Astrocyte (in vitro differentiated cells and primary cell): Measurements from ENCODE around the gene RRP1. TPM values are rescaled to one million over a fixed set of nuclear protein-coding genes. Genes with fewer than 3 reads are reported as not detected.

Experiments used
- DNase-seq: peaks from one replicate; pipeline ENCODE4 v3.0.0-alpha.2; 2010; ENCODE audit warnings: low read depth
- FAIRE-seq: peaks from 2 replicates; lab custom pipeline; 2011; peaks lifted over from hg19 to GRCh38; lab: Jason Lieb, UNC
- H2AFZ ChIP-seq: 2 replicates; pipeline ENCODE4 v1.6.0; 2012; ENCODE audit warnings: low read depth, low read length, inconsistent platforms
- H3K27ac ChIP-seq: 2 replicates; pipeline ENCODE4 v1.5.1; 2011; ENCODE audit warnings: low read depth, low read length, inconsistent platforms
- H3K27me3 ChIP-seq: 2 replicates; pipeline ENCODE4 v1.6.0; 2011; ENCODE audit warnings: low read length, inconsistent platforms; ENCODE audit not compliant: insufficient read depth
- H3K36me3 ChIP-seq: 2 replicates; pipeline ENCODE4 v1.5.1; 2011; ENCODE audit warnings: low read length, inconsistent platforms; ENCODE audit not compliant: insufficient read depth
- H3K4me1 ChIP-seq: 2 replicates; pipeline ENCODE4 v1.5.1; 2011; ENCODE audit warnings: low read length, inconsistent platforms; ENCODE audit not compliant: insufficient read depth
- H3K4me2 ChIP-seq: 2 replicates; pipeline ENCODE4 v1.6.0; 2012; ENCODE audit warnings: low read length, inconsistent platforms
- H3K4me3 ChIP-seq: 2 replicates; pipeline ENCODE4 v1.5.1; 2011; ENCODE audit warnings: low read depth, mild to moderate bottlenecking, low read length, inconsistent platforms; ENCODE audit not compliant: insufficient read depth
- H3K79me2 ChIP-seq: 2 replicates; pipeline ENCODE4 v1.6.0; 2012; ENCODE audit warnings: mild to moderate bottlenecking, low read length, inconsistent platforms; ENCODE audit not compliant: insufficient read depth
- H3K9ac ChIP-seq: 2 replicates; pipeline ENCODE4 v1.6.0; 2012; ENCODE audit warnings: mild to moderate bottlenecking, low read length, inconsistent platforms
- H3K9me3 ChIP-seq: 2 replicates; pipeline ENCODE4 v1.5.1; 2012; ENCODE audit warnings: low read depth, mild to moderate bottlenecking, low read length, inconsistent platforms; ENCODE audit not compliant: insufficient read depth
- H4K20me1 ChIP-seq: 2 replicates; pipeline ENCODE4 v1.6.0; 2012; ENCODE audit warnings: low read length, inconsistent platforms; ENCODE audit not compliant: insufficient read depth
- H3K27ac Mint-ChIP-seq: one replicate; pipeline ENCODE4 v1.8.0; 2021; ENCODE audit warnings: mild to moderate bottlenecking, mixed read lengths; ENCODE audit not compliant: unreplicated experiment
- H3K27me3 Mint-ChIP-seq: one replicate; pipeline ENCODE4 v1.8.0; 2021; ENCODE audit warnings: low read depth, mixed read lengths; ENCODE audit not compliant: unreplicated experiment
- H3K36me3 Mint-ChIP-seq: one replicate; pipeline ENCODE4 v1.8.0; 2021; ENCODE audit warnings: low read depth, mixed read lengths; ENCODE audit not compliant: unreplicated experiment
- H3K4me1 Mint-ChIP-seq: one replicate; pipeline ENCODE4 v1.8.0; 2021; ENCODE audit warnings: low read depth, mixed read lengths; ENCODE audit not compliant: unreplicated experiment
- H3K4me3 Mint-ChIP-seq: one replicate; pipeline ENCODE4 v1.8.0; 2021; ENCODE audit warnings: mild to moderate bottlenecking, moderate library complexity, mixed read lengths; ENCODE audit not compliant: unreplicated experiment
- H3K9me3 Mint-ChIP-seq: one replicate; pipeline ENCODE4 v1.8.0; 2021; ENCODE audit warnings: mild to moderate bottlenecking, mixed read lengths; ENCODE audit not compliant: unreplicated experiment
- EZH2 ChIP-seq: IDR thresholded peaks from 2 replicates; pipeline ENCODE4 v1.6.1; 2012; ENCODE audit warnings: mild to moderate bottlenecking, low read length, inconsistent platforms; ENCODE audit not compliant: insufficient read depth
- total RNA-seq: library from RNA; stranded (reverse); gene quantifications from 2 replicates; pipeline ENCODE4 v1.2.1, GENCODE V29; 2021
- TF ChIP-seq, protein P1 (sequence below): IDR thresholded peaks from 2 replicates; pipeline ENCODE4 v1.5.1; 2011; ENCODE audit warnings: low read depth, mild to moderate bottlenecking, inconsistent platforms, low read length, moderate library complexity; ENCODE audit not compliant: insufficient read depth

RRP1 gene
- total RNA-seq, 1 donor from 2014 or later: 24.9 TPM

DNA sequence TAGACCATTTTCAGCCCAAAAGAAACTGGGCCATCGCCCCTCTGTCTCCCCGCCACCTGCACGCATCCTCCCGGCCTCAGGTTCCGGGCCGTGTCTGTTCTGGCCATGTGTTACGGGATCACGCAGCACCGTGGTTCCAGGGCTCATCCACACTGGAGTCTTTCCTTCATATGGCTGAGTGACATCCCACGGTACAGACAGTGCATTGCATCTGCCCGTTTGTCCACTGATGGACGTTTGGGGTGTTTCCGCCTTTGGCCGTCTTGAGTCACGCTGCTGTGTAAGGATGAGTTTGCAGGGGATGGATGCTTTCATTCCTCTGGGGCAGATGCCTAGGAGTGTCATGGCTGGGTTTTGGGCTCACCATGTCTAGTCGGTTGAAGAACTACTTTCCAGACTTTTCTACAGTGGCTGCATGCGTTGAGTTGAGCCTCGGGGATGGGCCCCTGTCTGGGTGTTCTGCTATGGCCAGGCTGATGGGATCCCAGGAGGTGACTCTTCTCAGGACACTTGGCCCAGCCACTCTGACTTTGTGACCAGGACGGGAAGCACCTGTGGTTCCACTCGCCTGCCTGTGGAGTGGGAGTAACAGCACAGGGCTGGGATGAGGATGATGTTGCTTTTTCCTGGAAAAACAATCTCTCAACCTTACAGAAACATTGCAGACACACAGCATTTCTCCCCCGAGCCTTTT is 16.8 kb downstream of the RRP1 start:
- H3K36me3 ChIP-seq: peaks cover 6% of the 10 kb centered on the region
- H3K9me3 Mint-ChIP-seq: no peaks in the 10 kb centered on the region
- H3K4me1 ChIP-seq: no peaks in the 10 kb centered on the region
- H3K79me2 ChIP-seq: no peaks in the 10 kb centered on the region
- H3K4me3 ChIP-seq: no peak overlapping the region
- no peak for DNase-seq
- H3K27ac ChIP-seq: no peak overlapping the region
- TF ChIP-seq, protein P1, sequence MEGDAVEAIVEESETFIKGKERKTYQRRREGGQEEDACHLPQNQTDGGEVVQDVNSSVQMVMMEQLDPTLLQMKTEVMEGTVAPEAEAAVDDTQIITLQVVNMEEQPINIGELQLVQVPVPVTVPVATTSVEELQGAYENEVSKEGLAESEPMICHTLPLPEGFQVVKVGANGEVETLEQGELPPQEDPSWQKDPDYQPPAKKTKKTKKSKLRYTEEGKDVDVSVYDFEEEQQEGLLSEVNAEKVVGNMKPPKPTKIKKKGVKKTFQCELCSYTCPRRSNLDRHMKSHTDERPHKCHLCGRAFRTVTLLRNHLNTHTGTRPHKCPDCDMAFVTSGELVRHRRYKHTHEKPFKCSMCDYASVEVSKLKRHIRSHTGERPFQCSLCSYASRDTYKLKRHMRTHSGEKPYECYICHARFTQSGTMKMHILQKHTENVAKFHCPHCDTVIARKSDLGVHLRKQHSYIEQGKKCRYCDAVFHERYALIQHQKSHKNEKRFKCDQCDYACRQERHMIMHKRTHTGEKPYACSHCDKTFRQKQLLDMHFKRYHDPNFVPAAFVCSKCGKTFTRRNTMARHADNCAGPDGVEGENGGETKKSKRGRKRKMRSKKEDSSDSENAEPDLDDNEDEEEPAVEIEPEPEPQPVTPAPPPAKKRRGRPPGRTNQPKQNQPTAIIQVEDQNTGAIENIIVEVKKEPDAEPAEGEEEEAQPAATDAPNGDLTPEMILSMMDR: no peak
- TF ChIP-seq EZH2: no peak
- no peak overlapping the region for H2AFZ ChIP-seq
- peaks cover 18% of the 10 kb centered on the region for H3K36me3 Mint-ChIP-seq
- no peak overlapping the region for H3K27ac Mint-ChIP-seq
- H3K4me2 ChIP-seq: no peak overlapping the region
- FAIRE-seq: no peak
- H3K9me3 ChIP-seq: no peaks in the 10 kb centered on the region
- no peaks in the 10 kb centered on the region for H3K4me1 Mint-ChIP-seq
- peaks cover 26% of the 10 kb centered on the region for H4K20me1 ChIP-seq
- H3K4me3 Mint-ChIP-seq: no peak overlapping the region
- no peaks in the 10 kb centered on the region for H3K27me3 ChIP-seq
- no peaks in the 10 kb centered on the region for H3K27me3 Mint-ChIP-seq
- H3K9ac ChIP-seq: no peak overlapping the region

DNA sequence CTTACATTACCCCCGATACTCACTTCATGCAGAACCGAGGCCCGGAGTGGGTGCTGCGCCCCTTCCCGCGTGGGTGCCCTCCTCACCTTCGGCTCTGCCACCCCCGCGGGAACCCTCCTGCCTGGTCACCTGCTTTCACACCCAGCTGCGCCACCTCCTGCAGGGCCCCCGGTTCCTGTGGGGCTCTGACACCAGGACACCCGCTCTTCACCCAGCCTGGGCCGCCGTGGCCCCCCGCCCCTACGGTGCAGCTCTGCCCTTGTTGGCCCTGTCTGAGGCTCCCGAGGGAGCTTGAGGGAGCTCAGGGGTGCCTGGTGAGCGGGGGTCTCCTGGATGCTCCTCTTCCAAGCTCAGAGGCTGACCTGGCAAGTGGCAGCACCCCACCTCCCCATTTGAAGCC is 19.0 kb downstream of the RRP1 start:
- H3K36me3 ChIP-seq: no peaks in the 10 kb centered on the region
- no peak overlapping the region for H3K4me3 Mint-ChIP-seq
- H3K9me3 ChIP-seq: no peaks in the 10 kb centered on the region
- no peak for DNase-seq
- H3K9ac ChIP-seq: no peak overlapping the region
- H3K79me2 ChIP-seq: no peaks in the 10 kb centered on the region
- no peak for FAIRE-seq
- no peaks in the 10 kb centered on the region for H3K27me3 Mint-ChIP-seq
- H3K4me2 ChIP-seq: no peak overlapping the region
- no peak for TF ChIP-seq EZH2
- TF ChIP-seq, protein P1: no peak
- H3K27ac Mint-ChIP-seq: no peak overlapping the region
- no peak overlapping the region for H2AFZ ChIP-seq
- H3K4me1 Mint-ChIP-seq: no peaks in the 10 kb centered on the region
- H3K4me1 ChIP-seq: no peaks in the 10 kb centered on the region
- no peaks in the 10 kb centered on the region for H3K9me3 Mint-ChIP-seq
- no peaks in the 10 kb centered on the region for H3K27me3 ChIP-seq
- peaks cover 9% of the 10 kb centered on the region for H3K36me3 Mint-ChIP-seq
- peaks cover 12% of the 10 kb centered on the region for H4K20me1 ChIP-seq
- H3K4me3 ChIP-seq: no peak overlapping the region
- no peak overlapping the region for H3K27ac ChIP-seq

DNA sequence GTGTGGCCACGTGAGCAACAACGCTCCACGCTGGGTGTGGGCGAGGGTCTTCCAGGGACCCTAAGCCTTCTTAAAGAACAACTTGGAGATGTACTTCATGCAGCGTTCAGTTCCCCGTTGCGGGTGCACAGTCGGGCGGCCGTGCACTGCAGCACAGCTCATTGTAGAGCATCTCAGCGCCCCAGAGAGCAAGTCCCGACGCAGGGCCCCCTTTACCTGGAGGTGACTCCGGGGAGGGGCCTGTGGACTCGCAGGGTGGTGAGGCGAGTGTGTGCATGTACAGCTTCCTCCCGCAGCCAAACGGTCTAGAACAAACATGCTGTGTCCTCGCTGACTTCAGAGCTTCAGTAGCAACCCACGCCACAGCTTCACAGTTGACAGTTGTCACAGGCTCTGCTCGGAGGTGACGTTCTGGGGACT is 19.5 kb downstream of the RRP1 start:
- H3K9me3 Mint-ChIP-seq: no peaks in the 10 kb centered on the region
- no peak overlapping the region for H3K27ac ChIP-seq
- no peak for TF ChIP-seq EZH2
- TF ChIP-seq, protein P1: no peak
- H3K9me3 ChIP-seq: no peaks in the 10 kb centered on the region
- no peak for DNase-seq
- H3K27me3 Mint-ChIP-seq: no peaks in the 10 kb centered on the region
- no peaks in the 10 kb centered on the region for H3K27me3 ChIP-seq
- no peak overlapping the region for H3K4me3 ChIP-seq
- no peaks in the 10 kb centered on the region for H3K4me1 Mint-ChIP-seq
- H3K79me2 ChIP-seq: no peaks in the 10 kb centered on the region
- no peak overlapping the region for H2AFZ ChIP-seq
- no peak overlapping the region for H3K4me2 ChIP-seq
- no peaks in the 10 kb centered on the region for H3K4me1 ChIP-seq
- no peak overlapping the region for H3K9ac ChIP-seq
- H3K36me3 ChIP-seq: no peaks in the 10 kb centered on the region
- no peak for FAIRE-seq
- H3K27ac Mint-ChIP-seq: no peak overlapping the region
- peaks cover 12% of the 10 kb centered on the region for H4K20me1 ChIP-seq
- no peak overlapping the region for H3K4me3 Mint-ChIP-seq
- H3K36me3 Mint-ChIP-seq: peaks cover 9% of the 10 kb centered on the region
